Right ventricle myocardium superior (tissue), 1 donor: Measurements from ENCODE around the gene HRH2. TPM values are rescaled to one million over a fixed set of nuclear protein-coding genes. Genes with fewer than 3 reads are reported as not detected.
"Not testable (repeated sequence)": the region's sequence is repeated elsewhere in the genome, so short reads cannot be mapped to it uniquely, and the experiment has no call there.

Experiments
- ATAC-seq: fragments of 200-7000 bp; cut with Tn5 transposase; one replicate; pipeline ENCODE4 v1.9.1; 2020; ENCODE audit warnings: mild to moderate bottlenecking; ENCODE audit not compliant: poor library complexity
- DNase-seq: peaks from one replicate; pipeline ENCODE4 v3.0.0-alpha.2; 2020
- intact Hi-C: fragments of 100-400 bp; cut with DNase I; formaldehyde crosslinking; loops from one replicate; pipeline ENCODE4 v1.11.2; 2022
- long read RNA-seq: library from polyadenylated mRNA; unstranded; transcript quantifications from one replicate; pipeline ENCODE4 v2.0.0, GENCODE V29; 2021
- total RNA-seq: library from RNA; stranded (reverse); fragmentation: NEBNext Ultra II Directional; extraction: Animal tissue kit (Norgen Biotek cat#: 25700); gene quantifications from one replicate; pipeline ENCODE4 v1.2.1, GENCODE V29; 2021
- donor health status: DM: no; HTN: yes; CAD: no; lungs with severe emphysema.

Gene HRH2, protein sequence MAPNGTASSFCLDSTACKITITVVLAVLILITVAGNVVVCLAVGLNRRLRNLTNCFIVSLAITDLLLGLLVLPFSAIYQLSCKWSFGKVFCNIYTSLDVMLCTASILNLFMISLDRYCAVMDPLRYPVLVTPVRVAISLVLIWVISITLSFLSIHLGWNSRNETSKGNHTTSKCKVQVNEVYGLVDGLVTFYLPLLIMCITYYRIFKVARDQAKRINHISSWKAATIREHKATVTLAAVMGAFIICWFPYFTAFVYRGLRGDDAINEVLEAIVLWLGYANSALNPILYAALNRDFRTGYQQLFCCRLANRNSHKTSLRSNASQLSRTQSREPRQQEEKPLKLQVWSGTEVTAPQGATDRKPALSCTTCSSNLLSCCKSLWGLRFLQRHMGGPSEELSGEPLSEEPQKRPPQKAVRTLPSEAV
- total RNA-seq: 41.2 TPM
- long read RNA-seq, full-length matches to known transcripts: 5 of 48 reads
- long read RNA-seq, partial matches to known transcripts: 30 of 48 reads
- long read RNA-seq, other reads (novel, unspliced or antisense): 13 of 48 reads

DNA sequence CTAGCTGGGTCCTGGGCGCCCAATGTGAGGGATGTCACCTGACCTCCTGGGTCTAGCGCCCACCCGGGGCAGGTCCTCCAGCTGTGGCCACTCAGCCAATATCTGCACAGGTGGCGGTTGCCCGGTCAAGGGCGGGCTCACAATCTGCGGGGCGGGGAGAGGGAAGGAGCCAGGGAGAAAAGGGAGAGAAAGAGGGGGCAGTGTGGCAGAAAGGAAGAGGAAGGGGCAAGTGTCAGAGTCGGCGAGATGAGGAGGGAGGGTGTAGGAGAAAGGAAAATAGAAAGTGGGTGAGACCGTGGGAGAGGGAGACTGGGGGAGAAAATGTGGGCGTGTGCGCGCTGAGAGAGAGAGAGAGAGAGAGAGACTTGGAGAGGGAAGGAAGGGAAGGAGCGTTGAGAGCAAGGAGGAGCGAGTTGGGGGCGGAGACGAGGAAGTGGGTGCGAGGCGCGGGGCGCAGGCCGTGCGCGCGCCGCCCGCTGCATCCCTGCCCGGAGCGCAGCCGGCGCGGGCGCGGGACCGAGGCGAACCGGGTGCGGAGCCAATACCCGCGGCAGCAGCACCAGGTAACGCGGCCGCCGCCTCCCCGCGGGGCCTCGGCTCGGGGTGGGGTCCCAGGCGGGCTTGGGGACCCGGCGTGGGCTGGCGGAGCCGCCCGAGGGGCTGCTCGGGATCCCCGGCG is at the start of gene HRH2:
Gene HRH2, plus strand, starts transcription at position 479 of the 679 bp plus-strand sequence. CDS start 25,163 bp downstream, outside the sequence.
- intact Hi-C loops: loop anchor here (10.0 kb wide), 1 partner anchor 123 kb away; no protein-coding TSS in a partner anchor
- peak; percentile 79 for DNase-seq
- peak; percentile 79 for ATAC-seq

- intact Hi-C loops: no loop called here
- no peak for DNase-seq
- no peak for ATAC-seq
Observed at GRCh38 chr5:175609526-175609925, 48.3 kb upstream of the HRH2 start.

DNA sequence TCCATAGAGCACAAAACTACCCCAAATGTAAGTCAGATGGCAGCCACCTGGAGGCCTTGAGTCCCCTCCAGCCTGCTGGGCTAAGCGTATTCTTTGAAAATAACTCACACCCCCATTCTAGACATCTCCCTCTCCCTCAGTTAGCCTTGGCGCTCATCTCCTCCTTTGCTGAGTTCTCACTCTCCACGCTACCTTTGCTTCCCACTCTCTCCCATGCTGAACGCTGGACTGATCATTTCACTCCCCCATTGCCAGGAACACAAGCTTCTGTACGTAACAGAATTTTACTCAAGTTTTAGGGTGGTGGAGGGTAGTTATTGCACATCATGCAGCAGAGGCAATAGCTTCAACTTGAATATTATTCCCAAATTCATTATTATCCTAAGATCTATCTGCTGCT is 47.5 kb upstream of the HRH2 start:
- no peak for ATAC-seq
- DNase-seq: no peak
- intact Hi-C loops: no loop called here

DNA sequence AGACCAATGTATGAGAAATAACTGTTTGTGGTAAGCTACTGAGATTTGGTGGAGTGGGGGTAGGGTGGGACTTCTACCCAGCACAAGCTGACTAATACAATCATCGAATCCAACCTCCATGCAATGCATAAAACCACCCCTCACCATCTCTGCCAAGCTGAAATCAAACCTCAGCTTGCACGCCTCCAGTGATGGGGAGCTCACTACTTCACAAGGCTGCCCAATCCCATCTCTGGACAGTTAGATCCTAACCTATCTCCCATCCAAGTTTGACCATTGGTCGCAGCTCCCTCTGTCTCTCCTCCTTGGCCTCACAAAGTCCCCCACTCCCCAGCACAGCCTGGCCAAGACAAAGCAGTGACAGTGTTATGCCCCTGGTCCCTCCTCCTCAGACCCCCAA is 47.0 kb upstream of the HRH2 start:
- DNase-seq: no peak
- intact Hi-C loops: no loop called here
- ATAC-seq: no peak

- ATAC-seq (no peak), DNase-seq (no peak)
- intact Hi-C loops: no loop called here
Observed at GRCh38 chr5:175614223-175614815, 43.6 kb upstream of the HRH2 start.

DNA sequence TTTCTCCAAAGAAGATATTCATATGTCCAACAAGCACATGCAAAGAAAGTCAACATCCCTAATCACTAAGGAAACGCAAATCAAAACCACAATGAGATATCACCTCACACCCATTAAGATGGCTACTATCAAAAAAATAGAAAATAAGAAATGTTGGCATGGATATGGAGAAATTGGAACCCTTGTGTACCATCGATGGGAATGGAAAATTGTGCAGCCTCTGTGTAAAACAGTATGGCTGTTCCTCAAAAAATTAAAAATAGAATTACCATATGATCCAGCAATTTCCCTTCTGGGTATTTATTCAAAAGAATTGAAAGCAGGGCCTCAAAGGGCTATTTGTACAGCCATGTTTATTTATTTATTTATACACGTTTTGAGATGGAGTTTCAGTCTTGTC is 43.0 kb upstream of the HRH2 start:
- intact Hi-C loops: no loop called here
- DNase-seq (no peak), ATAC-seq (no peak)

GRCh38 chr5:175616083-175616482 is 41.8 kb upstream of the HRH2 start:
- no peak for ATAC-seq
- no peak for DNase-seq
- intact Hi-C loops: no loop called here

DNA sequence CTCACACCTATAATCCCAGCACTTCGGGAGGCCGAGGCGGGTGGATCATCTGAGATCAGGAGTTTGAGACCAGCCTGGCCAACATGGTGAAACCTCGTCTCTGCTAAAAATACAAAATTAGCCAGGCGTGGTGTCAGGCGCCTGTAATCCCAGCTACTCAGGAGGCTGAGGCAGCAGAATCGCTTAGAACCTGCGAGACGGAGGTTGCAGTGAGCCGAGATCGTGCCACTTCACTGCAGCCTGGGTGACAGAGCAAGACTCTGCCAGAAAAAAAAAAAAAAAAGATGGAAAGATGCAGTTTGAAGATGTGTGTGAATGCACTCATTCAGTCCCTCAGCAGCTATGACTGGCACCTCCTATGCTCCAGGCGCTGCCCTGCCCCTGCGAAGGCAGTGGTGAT is 41.3 kb upstream of the HRH2 start:
- DNase-seq, intact Hi-C loops, ATAC-seq: not testable (repeated sequence)

GRCh38 chr5:175617447-175617846 is 40.4 kb upstream of the HRH2 start:
- DNase-seq: no peak
- intact Hi-C loops: no loop called here

GRCh38 chr5:175620527-175620926 is 37.3 kb upstream of the HRH2 start:
- intact Hi-C loops: no loop called here
- DNase-seq: no peak

More at GRCh38 chr5:175617447-175617846, 40.4 kb upstream of the HRH2 start:
- peak; percentile 60 for ATAC-seq

GRCh38 chr5:175621971-175622370 is 35.9 kb upstream of the HRH2 start:
- intact Hi-C loops: no loop called here
- ATAC-seq (no peak), DNase-seq (no peak)

More at GRCh38 chr5:175620527-175620926, 37.3 kb upstream of the HRH2 start:
- no peak for ATAC-seq

GRCh38 chr5:175623088-175623487 is 34.8 kb upstream of the HRH2 start:
- no peak for DNase-seq
- intact Hi-C loops: no loop called here
- ATAC-seq: no peak

DNA sequence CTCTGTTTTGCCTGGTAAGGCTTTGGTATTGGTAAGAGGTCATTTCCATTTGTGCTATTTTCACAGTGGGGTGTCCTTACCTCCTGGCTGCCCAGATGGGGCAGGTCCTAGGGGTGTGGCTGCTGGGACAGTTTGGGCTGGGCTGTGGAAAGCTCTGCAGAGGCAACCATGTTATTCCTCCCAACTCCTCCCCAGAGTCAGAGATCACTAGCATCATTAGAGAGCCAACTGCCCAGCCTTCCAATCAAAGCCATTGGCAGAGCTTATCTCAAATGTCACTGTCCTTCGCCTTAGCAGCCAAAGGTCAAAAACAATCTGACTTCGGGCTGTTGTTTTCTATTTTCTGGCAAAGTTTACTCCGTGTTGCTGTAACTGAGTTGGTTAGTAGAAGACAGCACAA is 33.6 kb upstream of the HRH2 start:
- peak; percentile 18 for ATAC-seq
- no peak for DNase-seq
- intact Hi-C loops: no loop called here

- no peak for ATAC-seq
- DNase-seq: no peak
- intact Hi-C loops: no loop called here
Observed at GRCh38 chr5:175627005-175627404, 30.9 kb upstream of the HRH2 start.

DNA sequence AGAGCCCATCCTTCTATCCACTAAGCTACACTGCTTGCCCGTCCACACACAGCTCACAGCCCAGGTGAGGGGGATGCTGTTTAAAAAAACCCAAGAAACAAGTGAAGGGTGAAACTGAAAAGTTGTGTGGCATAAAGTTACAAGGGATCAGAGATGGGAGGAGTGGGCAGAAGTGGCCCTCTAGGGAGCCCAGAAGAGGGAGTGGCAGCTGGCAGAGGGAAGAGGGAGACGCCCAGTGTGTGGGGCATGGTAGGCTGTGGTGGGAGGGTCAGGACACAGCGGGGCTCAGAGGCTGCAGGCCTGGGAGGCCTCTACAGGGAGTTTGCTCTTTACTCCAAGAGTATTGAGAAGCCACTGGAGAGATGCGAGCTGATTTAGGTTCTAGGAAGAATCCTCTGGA is 30.1 kb upstream of the HRH2 start:
- intact Hi-C loops: no loop called here
- no peak for ATAC-seq
- no peak for DNase-seq

DNA sequence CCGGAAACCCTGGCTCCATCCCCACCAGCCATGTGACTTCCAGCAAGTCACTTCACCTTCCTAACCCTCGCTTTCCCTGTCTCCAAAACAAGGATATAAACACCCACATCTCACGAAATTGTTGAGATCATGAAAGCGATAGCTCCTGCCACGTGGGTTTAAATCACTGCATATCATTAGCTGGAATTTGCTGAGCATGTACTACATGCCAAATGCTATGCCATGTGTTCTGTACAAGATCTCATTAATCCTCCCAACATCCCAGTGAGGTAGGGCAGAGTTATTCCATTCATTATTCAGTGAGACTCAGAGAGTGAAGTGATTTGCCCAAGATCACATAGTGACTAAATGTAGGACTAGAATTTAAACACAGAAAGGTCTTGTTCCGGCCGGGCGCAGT is 29.2 kb upstream of the HRH2 start:
- intact Hi-C loops: no loop called here
- DNase-seq (no peak), ATAC-seq (no peak)

- ATAC-seq (no peak), DNase-seq (no peak)
- intact Hi-C loops: no loop called here
Observed at GRCh38 chr5:175629261-175629660, 28.6 kb upstream of the HRH2 start.

- intact Hi-C loops: no loop called here
- no peak for ATAC-seq
- DNase-seq: no peak
Observed at GRCh38 chr5:175629793-175630192, 28.1 kb upstream of the HRH2 start.

DNA sequence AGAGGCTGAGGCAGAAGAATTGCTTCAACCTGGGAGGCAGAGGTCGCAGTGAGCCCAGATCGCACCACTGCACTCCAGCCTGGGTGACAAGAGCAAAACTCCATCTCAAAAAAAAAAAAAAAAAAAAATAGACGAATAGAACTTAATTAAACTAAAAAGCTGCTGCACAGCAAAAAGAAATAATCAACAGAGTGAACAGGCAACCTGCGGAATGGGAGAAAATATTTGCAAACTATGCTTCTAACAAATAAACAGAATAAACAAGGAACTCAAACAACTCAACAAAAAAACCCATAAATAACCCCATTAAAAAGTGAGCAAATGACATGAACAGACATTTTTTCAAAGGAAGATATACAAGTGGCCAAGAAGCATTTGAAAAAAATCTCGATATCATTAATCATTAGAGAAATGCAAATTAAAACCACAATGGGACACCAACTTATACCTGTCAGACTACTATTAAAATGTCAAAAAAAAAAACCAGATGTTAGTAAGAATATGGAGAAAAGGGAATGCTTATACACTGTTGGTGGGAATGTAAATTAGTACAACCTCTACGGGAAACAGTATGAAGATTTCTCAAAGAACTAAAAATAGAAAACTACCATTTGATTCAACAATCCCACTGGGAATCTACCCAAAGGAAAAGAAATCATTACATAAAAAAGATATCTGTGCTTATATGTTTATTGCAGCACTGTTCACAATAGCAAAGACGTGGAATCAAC is 21.9 kb upstream of the HRH2 start:
- intact Hi-C loops: no loop called here
- ATAC-seq (no peak), DNase-seq (no peak)
